OCI-LY1 (cell line): ENCODE measurements around the gene RAPGEFL1.

Experiments
- H2AFZ ChIP-seq: fragments of 200-600 bp; sonication (generic), shearing (Covaris generic); 2 replicates; pipeline ENCODE4 v1.6.0; 2014; ENCODE audit warnings: antibody characterized with exemption, mild to moderate bottlenecking, low read length
- H3F3A ChIP-seq: fragments of 200-600 bp; sonication (generic), shearing (Covaris generic); 2 replicates; pipeline ENCODE4 v1.6.0; 2014; ENCODE audit warnings: mild to moderate bottlenecking, antibody characterized with exemption, low read length, moderate library complexity; ENCODE audit not compliant: insufficient read depth
- H3K27ac ChIP-seq: fragments of 200-600 bp; sonication (generic); 2 replicates; pipeline ENCODE4 v1.5.1; 2014; ENCODE audit warnings: low read length, mixed run types, mild to moderate bottlenecking, low read depth; ENCODE audit not compliant: poor library complexity, severe bottlenecking
- H3K27me3 ChIP-seq: fragments of 200-600 bp; sonication (generic); 2 replicates; pipeline ENCODE4 v1.6.0; 2014; ENCODE audit warnings: antibody characterized with exemption, mild to moderate bottlenecking, low read length, moderate library complexity; ENCODE audit not compliant: insufficient read depth
- H3K36me3 ChIP-seq: fragments of 200-600 bp; sonication (generic); 2 replicates; pipeline ENCODE4 v1.6.1; 2014; ENCODE audit warnings: mild to moderate bottlenecking, antibody characterized with exemption, low read length, moderate library complexity, mixed read lengths; ENCODE audit not compliant: insufficient read depth
- H3K4me1 ChIP-seq: fragments of 200-600 bp; sonication (generic); 2 replicates; pipeline ENCODE4 v1.5.1; 2014; ENCODE audit warnings: mild to moderate bottlenecking, low read length, moderate library complexity; ENCODE audit not compliant: insufficient read depth, severe bottlenecking
- H3K4me2 ChIP-seq: fragments of 200-600 bp; sonication (generic), shearing (Covaris generic); 2 replicates; pipeline ENCODE4 v1.6.1; 2014; ENCODE audit warnings: low read length
- H3K4me3 ChIP-seq: fragments of 200-600 bp; sonication (generic); 2 replicates; pipeline ENCODE4 v1.5.1; 2014; ENCODE audit warnings: low read length, low read depth, mild to moderate bottlenecking, mixed read lengths; ENCODE audit not compliant: poor library complexity, severe bottlenecking
- H3K79me2 ChIP-seq: fragments of 200-600 bp; shearing (Covaris generic); 2 replicates; pipeline ENCODE4 v1.6.1; 2016; ENCODE audit warnings: mixed run types, low read length, mixed read lengths; ENCODE audit not compliant: insufficient read depth
- H3K9ac ChIP-seq: fragments of 200-600 bp; sonication (generic), shearing (Covaris generic); 2 replicates; pipeline ENCODE4 v1.6.1; 2014; ENCODE audit warnings: mild to moderate bottlenecking, low read length, mixed read lengths
- H3K9me2 ChIP-seq: fragments of 200-600 bp; sonication (generic), shearing (Covaris generic); 2 replicates; pipeline ENCODE4 v1.6.1; 2014; ENCODE audit warnings: low read depth, mild to moderate bottlenecking, low read length, mixed read lengths
- H3K9me3 ChIP-seq: fragments of 200-600 bp; shearing (Covaris generic); 2 replicates; pipeline ENCODE4 v1.6.1; 2014; ENCODE audit warnings: low read length, mixed read lengths
- H4K20me1 ChIP-seq: fragments of 200-600 bp; sonication (generic), shearing (Covaris generic); 2 replicates; pipeline ENCODE4 v1.6.0; 2016; ENCODE audit warnings: mild to moderate bottlenecking, low read length; ENCODE audit not compliant: insufficient read depth
- CTCF ChIP-seq: fragments of 200-600 bp; sonication (generic), shearing (Covaris generic); IDR thresholded peaks from 2 replicates; pipeline ENCODE4 v1.5.1; 2017; ENCODE audit warnings: mild to moderate bottlenecking, antibody characterized with exemption, low read length, moderate library complexity, mixed read lengths
- EZH2 ChIP-seq: fragments of 200-600 bp; sonication (generic), shearing (Covaris generic); IDR thresholded peaks from 2 replicates; pipeline ENCODE4 v1.8.0; 2017; ENCODE audit warnings: borderline replicate concordance, mixed run types, mild to moderate bottlenecking, antibody characterized with exemption, low read length, moderate library complexity, mixed read lengths

RAPGEFL1 gene

DNA sequence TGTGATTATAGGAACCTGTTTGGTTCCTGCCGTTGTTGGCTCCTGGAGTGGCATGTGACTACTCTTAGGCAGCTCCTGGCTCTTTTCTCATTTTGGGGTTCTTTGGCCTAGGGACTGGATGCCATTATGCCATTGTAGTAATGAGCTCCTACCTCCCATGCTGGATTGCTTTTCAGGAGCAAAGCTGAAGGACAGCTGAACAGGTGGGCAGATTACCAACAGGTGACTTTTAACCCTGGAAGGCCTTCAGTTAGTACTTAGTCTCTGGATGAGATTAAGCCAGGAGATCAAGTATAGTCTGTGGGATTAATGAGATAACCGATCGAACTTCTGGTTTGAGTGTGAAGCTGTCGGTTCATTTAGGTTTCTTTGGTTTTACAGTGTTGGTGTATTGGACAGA is 67.0 kb downstream of the RAPGEFL1 start:
- Histone ChIP-seq H3K9ac (no peak overlapping the region), H3K4me2 (no peak overlapping the region), H3K9me2 (no peaks in the 10 kb centered on the region), H3K27ac (no peak overlapping the region), H3K27me3 (no peaks in the 10 kb centered on the region), H3F3A (no peaks in the 10 kb centered on the region), H3K9me3 (no peaks in the 10 kb centered on the region), H2AFZ (no peak overlapping the region), H3K79me2 (peaks cover 12% of the 10 kb centered on the region; the same call in 1 of the 2 replicates), H3K4me3 (no peak overlapping the region), H4K20me1 (no peaks in the 10 kb centered on the region), H3K36me3 (peaks cover 4% of the 10 kb centered on the region; the same call in 1 of the 2 replicates), H3K4me1 (peaks cover 16% of the 10 kb centered on the region)
- TF ChIP-seq CTCF (no peak), EZH2 (no peak)
